Fibroblast of pulmonary artery (primary cell): ENCODE data around the gene MYO3A.

ENCODE experiments used
- DNase-seq: peaks from one replicate; pipeline ENCODE4 v3.0.0-alpha.2; 2010; ENCODE audit warnings: low read depth
- H3K4me3 ChIP-seq: replicated peaks from 2 replicates; pipeline ENCODE4 v1.5.1; 2011; ENCODE audit warnings: low read depth, mild to moderate bottlenecking, control low read depth, low read length, moderate library complexity
- TF ChIP-seq, protein P1 (sequence below): IDR thresholded peaks from 2 replicates; pipeline ENCODE4 v1.5.1; 2011; ENCODE audit warnings: mild to moderate bottlenecking, control low read depth, low read length, inconsistent platforms; ENCODE audit errors: missing control alignments

The MYO3A gene

DNA sequence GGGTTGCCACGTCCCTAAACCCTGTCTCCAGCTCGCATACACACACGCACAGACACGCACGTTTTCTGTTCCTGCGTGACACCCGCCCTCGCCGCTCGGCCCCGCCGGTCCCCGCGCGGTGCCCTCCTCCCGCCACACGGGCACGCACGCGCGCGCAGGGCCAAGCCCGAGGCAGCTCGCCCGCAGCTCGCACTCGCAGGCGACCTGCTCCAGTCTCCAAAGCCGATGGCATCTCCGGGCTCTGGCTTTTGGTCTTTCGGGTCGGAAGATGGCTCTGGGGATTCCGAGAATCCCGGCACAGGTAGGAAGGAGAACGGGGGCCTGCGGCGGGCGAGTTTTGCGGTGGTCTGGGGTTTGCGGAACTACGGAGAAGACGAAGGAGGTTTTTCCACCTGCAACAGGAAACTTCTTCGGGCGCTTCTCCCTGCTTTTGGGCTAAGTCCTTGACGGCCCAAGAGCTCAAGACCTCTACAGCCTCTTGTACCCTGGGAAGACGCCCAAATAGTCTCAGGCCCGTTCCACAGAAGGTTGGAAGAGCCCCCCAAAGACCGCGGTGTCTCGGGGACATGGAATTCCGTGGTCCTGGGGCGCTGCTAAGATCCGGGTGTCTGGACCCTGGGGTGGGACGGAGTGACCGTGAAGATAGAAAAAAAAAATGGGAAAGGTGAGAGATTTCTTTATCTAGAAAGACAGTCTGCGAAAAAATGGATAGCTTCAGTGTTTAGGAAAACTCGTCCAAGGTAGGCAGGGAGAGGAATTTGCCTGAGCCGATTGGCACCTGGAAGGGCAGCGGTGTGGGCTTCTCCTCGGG lies 282.8 kb downstream of the MYO3A start, which contains the start of gene GAD2:
Gene GAD2, plus strand, starts transcription at position 190 of the 811 bp plus-strand sequence. Its CDS starts 36 bp downstream, at position 226.
- H3K4me3 ChIP-seq, result no peak within 1 kb of the TSS
- no peak for DNase-seq
- TF ChIP-seq, protein P1, sequence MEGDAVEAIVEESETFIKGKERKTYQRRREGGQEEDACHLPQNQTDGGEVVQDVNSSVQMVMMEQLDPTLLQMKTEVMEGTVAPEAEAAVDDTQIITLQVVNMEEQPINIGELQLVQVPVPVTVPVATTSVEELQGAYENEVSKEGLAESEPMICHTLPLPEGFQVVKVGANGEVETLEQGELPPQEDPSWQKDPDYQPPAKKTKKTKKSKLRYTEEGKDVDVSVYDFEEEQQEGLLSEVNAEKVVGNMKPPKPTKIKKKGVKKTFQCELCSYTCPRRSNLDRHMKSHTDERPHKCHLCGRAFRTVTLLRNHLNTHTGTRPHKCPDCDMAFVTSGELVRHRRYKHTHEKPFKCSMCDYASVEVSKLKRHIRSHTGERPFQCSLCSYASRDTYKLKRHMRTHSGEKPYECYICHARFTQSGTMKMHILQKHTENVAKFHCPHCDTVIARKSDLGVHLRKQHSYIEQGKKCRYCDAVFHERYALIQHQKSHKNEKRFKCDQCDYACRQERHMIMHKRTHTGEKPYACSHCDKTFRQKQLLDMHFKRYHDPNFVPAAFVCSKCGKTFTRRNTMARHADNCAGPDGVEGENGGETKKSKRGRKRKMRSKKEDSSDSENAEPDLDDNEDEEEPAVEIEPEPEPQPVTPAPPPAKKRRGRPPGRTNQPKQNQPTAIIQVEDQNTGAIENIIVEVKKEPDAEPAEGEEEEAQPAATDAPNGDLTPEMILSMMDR, result no peak

DNA sequence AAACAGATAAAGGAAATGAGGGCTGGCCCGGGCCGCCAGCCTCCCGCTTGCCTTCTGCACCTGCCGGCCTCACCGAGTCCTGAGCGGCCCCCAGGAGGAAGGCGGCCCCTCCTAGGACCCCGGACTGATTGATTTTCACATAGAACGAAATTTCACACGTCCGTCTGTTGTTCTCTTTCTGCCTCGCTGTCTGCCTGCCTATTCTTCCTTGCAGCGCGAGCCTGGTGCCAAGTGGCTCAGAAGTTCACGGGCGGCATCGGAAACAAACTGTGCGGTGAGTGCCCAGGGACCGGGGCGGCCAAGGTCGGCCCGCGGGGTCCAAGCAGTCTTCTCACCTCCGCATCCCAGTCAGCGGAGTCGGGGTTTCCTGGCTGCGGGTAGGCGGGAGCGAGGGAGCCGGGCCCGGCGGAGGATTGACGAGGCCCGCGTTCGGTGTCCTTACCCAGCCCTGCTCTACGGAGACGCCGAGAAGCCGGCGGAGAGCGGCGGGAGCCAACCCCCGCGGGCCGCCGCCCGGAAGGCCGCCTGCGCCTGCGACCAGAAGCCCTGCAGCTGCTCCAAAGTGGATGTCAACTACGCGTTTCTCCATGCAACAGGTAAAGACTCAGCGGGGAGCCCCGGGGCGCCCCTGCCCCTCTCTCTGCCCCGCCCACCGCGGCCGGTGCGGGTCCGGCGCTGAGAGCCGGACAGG lies 283.5 kb downstream of the MYO3A start:
- DNase-seq, result no peak
- TF ChIP-seq, protein P1, result no peak
- H3K4me3 ChIP-seq, result no peak overlapping the region

DNA sequence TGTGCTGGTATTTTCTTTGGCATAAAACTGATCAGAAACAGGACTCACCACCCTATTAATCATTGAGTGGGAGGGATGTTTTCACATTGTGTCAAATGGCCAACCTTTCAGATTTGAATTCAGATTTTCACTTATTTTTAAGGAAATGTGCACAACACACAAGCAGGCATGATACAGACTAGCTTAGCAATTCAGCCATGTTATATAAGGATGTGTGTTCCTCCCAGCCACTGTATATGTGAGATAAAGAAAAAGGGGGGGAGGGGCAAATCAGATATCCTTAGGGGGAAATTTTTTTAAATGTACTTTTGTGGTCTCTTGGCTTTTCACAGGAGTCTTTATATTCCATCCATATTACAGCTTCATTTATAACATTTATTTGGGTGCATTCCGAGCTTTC lies 285.6 kb downstream of the MYO3A start:
- no peak overlapping the region for H3K4me3 ChIP-seq
- TF ChIP-seq, protein P1, result no peak
- DNase-seq, result no peak

DNA sequence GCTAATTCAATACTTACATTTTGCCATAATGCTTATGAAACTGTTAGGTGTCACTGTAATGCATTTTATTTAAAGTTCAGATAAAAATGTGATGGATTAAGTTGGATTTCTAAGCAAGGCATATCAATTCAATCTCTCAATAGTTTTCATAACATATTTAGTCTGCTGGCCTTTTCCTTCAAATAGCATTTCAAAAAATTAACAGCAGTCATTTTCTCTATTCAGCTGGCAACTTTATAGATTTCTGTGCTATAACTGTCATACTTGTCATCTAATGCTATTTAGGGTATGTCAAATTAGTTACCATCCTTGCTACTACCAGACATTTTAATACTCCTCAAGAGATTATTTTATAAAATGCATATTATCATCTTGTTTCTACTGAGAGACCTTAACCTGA lies 286.9 kb downstream of the MYO3A start:
- TF ChIP-seq, protein P1, result no peak
- no peak overlapping the region for H3K4me3 ChIP-seq
- DNase-seq, result no peak

DNA sequence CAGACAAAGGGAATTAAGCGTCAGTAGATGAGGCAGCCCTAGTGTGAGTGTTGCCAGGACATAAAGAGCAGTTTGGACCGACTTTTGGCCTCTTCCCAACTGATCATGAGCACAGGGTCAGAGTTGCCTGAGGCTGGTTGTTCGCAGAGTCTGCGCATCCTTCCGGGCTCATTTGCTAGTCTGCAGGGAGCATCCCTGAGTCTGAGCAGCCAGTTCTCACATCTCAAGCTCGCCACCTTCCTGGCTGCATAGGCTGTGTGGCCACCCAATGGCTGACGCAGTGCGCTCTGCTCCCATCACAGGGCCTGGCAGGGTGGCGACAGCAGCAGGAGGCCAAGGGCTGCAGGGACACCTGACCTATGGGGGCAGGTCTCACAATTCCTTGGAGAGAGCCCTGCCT lies 287.5 kb downstream of the MYO3A start:
- H3K4me3 ChIP-seq, result no peak overlapping the region
- TF ChIP-seq, protein P1, result no peak
- no peak for DNase-seq

DNA sequence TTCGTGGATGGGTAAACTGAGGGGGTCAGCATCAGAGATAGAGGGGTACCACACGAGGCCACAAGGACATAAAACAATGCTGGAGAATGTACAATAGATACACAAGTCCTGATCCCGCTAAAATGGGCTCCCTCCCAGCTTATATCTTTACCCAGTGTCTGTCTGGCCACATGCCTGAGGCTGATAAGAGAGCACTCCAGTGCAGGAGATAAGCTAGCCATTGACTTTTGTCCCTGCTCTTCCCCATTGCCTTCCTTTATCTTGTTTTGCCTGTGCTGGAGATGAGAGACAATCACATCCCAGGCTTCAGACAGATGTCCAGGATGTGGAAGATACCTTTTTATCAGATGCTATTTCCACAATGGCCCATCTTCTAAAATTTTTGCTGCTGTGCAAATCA lies 288.5 kb downstream of the MYO3A start:
- TF ChIP-seq, protein P1, result no peak

More for the DNA sequence above, 288.5 kb downstream of the MYO3A start:
- H3K4me3 ChIP-seq, result no peak overlapping the region
- DNase-seq, result no peak
